ENCODE measurements around the gene BHLHA9.

BHLHA9 gene

DNA sequence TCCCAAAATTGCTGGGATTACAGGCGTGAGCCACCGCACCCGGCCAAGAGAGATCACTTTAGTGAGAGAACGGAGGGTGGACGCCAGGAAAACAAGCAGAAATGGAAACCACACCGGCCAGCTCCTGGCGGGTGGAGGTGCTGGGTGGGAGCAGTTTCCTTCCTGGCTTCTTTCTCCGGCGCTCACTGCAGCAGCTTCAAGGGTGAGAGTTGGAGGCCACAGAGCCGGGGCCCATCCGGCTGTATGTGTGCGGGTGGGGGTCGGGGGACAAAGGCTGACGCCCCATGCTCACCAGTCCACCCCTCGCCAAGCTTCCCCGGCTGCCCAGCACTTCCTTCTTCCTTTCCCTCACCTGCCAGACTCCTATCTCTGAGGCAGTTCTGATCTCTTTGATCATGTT is 13.5 kb upstream of the BHLHA9 start:
- DNase-seq = no peak

- DNase-seq = no peak
Measured at GRCh38 chr17:1260086-1260769, 10.0 kb upstream of the BHLHA9 start.

DNA sequence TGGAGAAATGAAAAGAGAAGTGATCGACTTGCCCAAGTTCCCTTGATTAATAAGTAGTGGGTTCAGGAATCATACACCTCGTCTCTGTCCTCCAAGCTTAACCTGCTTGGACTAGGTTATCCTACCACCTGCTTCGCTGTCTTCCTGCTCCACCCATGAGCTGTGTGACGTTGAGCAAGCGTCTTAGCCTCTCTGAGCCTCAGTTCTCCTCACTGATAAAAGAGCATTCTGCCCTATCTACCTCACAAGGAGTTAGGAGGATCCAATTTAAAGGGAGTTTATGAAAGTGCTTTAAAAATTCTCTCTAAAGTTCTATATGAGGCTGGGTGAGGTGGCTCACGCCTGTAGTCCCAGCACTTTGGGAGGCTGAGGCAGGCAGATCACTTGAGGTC is 9.5 kb upstream of the BHLHA9 start:
- DNase-seq = no peak

- DNase-seq = no peak
Measured at GRCh38 chr17:1264196-1264595, 6.0 kb upstream of the BHLHA9 start.

DNA sequence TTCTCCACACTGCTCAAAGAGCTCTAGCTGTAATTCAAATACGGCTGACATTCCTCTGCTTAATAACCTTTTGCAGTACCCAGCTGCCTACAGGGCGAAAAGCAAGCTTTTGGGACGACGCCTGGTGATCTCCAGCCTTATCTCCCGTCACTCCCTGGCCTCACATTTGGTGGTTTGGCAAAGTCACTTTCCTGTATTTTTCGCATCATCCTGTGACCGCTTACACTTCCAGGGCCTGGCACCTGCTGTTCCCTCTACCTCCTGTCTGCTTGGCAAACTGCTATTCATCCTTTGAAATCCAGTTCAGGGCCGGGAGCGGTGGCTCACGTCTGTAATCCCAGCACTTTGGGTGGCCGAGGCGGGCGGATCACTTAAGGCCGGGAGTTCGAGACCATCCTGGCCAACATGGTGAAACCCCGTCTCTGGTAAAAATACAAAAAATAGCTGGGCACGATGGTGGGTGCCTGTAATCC is 2.7 kb upstream of the BHLHA9 start:
- no peak for DNase-seq

GRCh38 chr17:1271030-1271423 is 783 bp downstream of the BHLHA9 start:
- DNase-seq = no peak

GRCh38 chr17:1271441-1271840 is 1.2 kb downstream of the BHLHA9 start:
- no peak for DNase-seq

DNA sequence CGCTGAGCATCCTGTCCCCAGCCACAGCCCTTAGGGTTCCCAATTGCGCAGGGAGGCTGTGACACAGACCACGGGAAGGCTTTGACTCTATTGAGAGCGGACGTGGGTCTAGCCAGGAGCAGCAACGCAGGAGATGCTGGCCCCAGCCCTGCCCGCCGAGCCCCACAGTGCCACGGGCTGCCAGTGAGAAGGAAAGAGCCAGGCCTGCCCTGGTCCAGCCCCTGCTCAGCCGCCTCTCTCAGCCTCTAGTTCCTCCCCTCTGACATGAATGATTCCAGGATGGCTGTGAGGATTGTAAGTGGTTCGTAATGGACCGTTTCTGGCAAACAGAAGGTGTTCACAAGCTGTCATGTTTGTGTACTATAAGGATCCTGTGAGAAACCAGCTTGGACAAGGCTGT is 2.5 kb downstream of the BHLHA9 start:
- DNase-seq = no peak

GRCh38 chr17:1273492-1274244 is 3.4 kb downstream of the BHLHA9 start:
- no peak for DNase-seq

DNA sequence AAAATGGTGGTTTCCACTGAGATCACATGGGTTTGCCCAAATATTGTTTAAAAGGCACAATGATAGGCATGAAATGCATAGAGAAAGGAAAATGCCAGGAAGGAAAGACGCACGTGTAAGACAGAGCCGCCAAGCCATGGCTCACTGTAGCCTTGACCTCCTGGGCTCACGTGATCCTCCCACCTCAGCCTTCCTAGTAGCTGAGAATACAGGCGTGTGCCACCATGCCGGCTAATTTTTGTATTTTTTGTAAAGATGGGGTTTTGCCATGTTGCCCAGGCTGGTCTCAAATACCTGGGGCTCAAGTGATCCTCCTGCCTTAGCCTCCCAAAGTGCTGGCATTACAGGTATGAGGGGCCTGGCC is 4.0 kb downstream of the BHLHA9 start:
- no peak for DNase-seq

DNA sequence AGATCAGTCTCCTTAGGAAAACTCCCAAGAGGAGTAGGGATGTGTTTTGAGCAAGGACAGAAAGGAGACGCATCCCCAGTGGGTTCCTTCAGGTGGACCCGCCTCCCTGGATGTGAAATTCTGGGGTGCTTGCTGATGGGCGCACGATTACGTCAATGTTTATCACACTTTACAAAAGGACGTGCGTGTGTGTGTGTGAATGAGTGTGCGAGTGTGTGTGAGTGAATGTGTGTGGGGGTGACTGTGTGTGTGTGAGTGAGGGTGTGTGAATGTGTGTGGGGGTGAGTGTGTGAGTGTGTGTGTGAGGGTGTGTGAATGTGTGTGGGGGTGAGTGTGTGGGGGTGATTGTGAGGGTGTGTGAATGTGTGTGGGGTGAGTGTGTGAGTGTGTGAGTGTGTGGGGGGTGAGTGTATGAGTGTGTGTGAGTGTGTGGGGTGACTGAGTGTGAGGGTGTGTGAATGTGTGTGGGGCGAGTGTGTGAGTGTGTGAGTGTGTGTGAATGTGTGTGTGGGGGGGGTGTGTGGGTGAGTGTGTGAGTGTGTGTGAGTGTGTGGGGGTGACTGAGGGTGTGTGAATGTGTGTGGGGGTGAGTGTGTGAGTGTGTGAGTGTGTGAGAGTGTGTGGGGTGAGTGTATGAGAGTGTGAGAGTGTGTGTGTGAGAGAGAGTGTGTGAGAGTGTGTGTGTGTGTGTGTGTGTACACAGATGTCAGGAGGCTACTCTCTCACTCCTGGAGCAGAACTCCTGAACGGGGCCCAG is 5.1 kb downstream of the BHLHA9 start:
- DNase-seq = no peak

DNA sequence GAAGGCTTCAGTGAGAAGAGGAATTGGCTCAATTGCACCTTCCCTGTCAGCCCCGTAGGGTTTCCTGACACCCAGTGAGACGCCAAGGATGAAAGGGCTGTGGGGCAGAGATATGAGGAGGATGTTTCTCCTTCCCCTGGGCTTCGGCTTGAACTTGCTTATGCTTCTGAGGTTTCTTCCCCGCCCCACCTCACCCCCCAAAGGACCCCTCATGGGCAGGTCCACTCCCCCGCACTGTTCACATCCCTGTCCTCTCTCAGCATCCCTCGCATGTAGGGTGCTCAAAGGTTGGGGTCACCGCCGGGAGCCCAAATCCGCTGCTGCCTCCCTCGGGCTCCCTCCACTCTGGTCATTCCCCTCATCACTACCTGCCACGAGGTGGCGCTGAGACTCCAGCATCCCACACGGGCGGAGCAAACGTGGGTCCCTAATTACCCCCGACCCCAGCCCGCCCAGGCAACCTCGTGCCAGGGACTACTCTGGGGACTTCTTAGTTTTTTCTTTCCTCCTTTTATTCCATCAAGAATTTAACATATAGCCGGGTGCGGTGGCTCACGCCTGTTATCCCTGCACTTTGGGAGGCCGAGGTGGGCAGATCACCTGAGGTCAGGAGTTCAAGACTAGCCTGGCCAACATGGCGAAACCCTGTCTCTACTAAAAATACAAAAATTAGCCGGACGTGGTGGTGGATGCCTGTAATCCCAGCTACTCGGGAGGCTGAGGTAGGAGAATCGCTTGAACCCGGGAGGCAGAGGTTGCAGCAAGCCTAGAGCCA is 5.9 kb downstream of the BHLHA9 start:
- peak; percentile 85 for DNase-seq

DNA sequence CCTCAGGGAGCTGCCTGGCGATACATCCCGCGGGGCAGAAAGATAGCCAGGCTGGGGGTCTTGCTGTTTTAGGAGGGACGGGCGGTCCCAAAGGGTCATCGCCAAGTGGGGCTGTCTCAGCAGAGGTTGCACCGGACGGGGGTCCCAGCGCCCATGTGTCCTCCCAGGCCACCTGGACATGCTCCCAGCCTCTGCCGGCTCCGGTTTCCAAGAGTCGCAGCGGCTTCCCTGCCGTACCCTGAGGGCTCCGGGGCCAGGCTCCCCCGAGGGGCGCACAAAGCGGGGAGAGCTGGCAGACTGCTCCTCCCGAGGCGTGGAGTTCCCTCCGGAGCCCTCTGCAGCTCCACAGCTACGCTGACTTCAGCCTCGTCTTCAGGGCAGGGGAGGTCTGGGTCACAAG is 10.4 kb downstream of the BHLHA9 start:
- DNase-seq = no peak

DNA sequence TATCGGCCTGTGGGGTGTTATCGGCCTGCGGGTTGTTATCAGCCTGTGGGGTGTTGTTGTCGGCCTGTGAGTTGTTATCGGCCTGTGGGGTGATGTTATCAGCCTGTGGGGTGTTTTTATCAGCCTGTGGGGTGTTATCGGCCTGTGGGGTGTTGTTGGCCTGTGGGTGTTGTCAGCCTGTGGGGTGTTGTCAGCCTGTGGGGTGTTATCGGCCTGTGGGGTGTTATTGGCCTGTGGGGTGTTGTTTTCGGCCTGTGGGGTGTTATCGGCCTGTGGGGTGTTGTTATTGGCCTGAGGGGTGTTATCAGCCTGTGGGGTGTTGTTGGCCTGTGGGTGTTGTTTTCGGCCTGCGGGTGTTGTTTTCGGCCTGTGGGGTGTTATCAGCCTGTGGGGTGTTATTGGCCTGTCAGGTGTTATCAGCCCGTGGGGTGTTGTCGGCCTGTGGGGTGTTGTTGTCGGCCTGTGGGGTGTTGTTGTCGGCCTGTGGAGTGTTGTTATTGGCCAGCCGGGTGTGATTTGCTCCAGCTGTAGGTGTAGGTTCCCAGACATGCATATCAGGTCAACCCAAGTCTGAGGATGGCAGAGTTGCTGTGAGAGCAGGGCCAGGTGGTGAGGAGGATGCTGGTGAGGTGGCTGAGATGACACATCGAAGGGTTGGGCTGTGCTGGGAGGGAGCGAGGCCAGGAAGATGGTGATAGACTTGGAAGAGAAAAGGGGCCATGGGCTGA is 16.3 kb downstream of the BHLHA9 start:
- no peak for DNase-seq

DNA sequence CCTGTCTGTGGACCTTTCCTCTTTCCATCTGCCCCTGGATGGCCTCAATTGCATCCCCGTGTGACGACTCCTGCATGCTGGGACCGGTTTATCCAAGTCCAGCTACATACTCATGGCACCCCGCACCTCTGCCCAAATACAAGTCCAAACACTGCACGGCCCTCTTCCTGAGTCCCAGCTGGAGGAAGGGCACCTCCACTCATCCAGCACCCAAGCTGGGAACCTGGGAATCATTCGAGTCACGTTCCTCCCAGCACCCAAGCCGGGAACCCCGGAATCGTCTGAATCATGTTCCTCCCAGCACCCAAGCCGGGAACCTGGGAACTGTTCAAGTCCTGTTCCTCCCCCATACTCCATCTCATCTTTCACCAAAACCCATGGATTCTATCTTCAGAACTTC is 19.5 kb downstream of the BHLHA9 start:
- no peak for DNase-seq

GRCh38 chr17:1290676-1291075 is 20.4 kb downstream of the BHLHA9 start:
- DNase-seq = no peak

DNA sequence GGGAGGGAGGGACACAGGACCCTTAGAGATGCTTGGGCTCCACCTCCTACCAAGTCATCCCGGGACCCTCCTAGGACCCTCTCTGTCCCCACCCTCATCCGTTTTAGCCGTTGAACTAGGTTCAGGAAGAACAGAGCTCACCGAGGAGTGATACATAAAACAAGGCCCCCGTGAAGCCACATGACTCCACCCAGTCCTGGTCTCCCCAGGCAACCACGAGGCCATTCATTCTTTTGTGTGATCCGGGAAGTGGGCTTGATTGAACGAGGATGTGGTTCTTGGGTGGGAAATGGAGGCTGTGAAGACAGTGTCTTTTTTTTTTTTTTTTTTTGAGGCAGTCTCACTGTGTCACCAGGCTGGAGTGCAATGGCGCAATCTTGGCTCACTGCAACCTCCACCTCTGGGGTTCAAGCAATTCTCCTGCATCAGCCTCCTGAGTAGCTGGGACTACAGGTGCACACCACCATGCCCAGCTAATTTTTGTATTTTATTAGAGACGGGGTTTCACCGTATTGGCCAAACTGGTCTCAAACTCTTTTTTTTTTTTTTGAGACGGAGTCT is 24.0 kb downstream of the BHLHA9 start:
- peak; percentile 86 for DNase-seq

GRCh38 chr17:1298606-1299005 is 28.4 kb downstream of the BHLHA9 start:
- peak; percentile 69 for DNase-seq

DNA sequence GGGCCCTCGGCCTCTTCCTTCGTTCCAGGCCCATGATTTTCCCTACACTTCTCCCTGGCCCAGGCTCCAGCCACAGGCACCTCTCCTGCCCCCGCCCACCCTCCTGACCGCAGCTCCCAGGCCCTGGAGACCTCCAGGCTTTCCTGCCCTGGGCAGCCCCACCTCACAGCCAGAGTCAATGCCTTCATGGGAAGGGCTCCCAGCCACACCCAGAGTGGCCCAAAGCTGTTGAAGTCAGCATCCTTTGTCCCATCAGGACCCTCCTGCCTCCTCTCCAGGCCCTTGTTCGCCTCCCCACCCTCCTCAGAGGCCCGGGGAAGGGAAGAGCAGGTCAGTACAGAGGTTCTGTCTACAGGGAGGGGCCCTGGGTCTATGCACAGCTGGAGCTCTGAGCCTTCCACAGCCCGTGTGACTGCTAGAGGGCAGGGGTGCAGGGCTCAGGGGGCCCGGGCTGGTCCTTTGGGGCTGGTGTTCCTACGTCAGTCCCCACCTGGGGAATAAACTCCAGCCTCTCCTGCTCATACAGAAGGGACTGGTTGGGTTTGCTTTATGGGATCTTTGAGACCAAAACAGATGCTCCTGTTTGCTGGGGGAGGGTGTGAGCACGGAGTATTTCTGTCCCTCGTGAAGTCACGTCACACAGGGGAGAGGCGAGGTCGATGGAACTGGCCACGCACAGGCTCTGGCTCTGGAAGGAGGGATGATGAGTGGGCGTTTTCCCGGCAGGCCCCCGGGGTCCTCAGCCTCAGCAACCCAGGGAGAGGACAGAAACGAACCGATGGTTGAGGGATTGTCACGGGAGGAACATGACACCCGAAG is 29.5 kb downstream of the BHLHA9 start:
- no peak for DNase-seq

GRCh38 chr17:1300371-1300905 is 30.2 kb downstream of the BHLHA9 start:
- DNase-seq = no peak

- DNase-seq = no peak
Measured at GRCh38 chr17:1301546-1301945, 31.3 kb downstream of the BHLHA9 start.
